Fibroblast of gingiva (primary cell): ENCODE measurements around the gene YOD1.
"Not testable (repeated sequence)": the region's sequence is repeated elsewhere in the genome, so short reads cannot be mapped to it uniquely, and the experiment has no call there.

Experiments
- DNase-seq: peaks from one replicate; pipeline ENCODE4 v3.0.0-alpha.2; 2011; ENCODE audit warnings: low read depth

Gene YOD1

DNA sequence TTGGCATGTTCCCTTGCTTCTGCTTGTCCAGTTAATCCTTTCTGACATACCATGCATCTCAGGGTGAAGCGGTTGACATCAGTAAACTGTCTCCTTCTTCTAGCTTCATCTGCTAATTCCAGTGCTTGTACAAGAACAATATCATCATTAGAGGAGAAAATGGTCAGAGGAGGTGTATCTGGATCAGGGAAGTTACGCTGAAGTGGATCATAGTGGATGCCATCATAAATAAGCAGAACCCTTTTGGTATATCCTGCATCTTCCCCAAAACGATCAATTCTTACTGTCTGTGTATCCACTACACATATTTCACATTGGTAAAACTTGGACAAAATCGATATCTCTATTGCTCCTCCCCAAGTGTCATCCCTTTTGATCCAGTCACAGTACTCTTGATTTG, 2.0 kb downstream of the YOD1 start:
- DNase-seq, result no peak

DNA sequence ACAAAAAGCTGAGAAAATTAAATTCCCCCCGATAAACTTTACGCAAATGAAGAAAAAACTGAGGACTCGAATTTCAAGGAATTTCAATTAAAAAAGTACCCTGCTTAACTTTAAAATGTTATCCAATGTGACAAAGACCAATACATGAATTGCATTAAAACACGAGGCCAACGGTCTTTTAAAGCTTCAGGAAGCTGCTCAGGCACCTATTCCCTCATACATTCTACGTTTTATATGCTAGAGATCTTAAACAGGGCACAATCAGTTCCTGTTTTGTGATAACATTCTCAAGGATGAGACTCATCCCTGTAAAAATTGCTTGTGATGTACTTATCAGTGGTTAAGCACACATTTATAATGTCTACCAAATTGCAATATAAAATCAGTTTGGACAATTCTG, 3.0 kb downstream of the YOD1 start:
- DNase-seq, result no peak

DNA sequence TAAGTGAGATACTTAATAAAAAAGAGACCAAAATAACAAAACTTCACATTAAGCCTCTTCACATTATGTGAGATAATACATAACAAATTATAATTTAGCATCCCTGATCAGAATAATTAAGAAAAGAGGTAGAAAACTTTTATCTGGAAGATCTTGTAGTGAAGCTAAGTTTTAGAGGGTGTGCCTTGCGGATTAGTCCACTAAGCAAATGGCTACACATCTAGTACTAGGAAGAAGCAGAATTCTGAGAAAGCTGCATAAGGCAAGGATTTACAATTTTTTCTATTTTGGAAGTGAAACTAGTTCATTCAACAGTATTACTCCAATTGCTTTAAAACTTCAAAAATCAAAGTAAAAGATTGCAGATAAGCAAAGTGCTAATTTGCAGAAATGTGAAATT, 3.5 kb downstream of the YOD1 start:
- DNase-seq, result no peak

DNA sequence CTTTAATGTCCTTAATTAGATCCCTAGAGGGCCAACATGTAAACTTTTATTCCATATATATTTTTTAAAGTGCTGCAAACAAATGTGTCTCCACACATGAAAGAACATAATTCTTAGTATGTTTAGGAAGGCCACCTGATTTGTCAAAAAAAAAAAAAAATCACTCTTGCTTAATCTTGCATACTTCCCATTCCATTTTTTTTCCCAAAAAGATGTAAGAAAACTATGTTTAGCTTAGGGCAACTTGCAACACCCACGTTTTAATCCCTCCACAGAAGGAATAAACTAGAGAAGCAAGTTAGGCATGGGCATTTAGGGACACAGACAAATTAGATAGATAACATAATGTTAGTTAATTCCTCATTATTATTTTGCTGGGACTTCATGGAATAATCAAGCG, 5.6 kb downstream of the YOD1 start:
- DNase-seq, result no peak

DNA sequence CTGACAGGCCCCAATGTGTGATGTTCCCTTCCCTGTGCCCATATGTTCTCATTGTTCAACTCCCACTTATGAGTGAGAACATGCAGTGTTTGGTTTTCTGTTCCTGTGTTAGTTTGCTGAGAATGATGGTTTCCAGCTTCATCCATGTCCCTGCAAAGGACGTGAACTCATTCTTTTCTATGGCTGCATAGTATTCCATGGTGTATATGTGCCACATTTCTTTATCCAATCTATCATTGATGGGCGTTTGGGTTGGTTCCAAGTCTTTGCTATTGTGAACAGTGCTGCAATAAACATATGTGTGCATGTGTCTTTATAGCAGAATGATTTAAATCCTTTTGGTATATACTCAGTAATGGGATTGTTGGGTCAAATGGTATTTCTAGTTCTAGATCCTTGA, 9.6 kb downstream of the YOD1 start:
- not testable (repeated sequence) for DNase-seq

DNA sequence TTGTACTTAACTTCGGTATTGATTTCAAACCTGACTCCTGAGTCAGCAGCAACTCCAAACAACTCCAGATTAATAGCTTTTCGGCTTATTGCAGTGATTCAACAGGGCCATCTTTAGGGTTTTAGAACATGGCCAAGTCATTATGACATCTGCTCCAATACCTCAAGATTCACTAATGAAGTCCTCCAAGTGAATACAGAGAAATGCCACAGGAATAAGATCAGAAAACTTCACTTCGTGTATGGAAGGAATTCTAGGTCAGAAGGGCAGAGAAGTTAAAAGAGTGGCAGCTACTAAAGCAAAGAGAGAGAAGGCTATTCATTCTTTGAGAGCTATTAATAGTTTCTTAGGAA, 10.9 kb downstream of the YOD1 start:
- DNase-seq, result no peak

DNA sequence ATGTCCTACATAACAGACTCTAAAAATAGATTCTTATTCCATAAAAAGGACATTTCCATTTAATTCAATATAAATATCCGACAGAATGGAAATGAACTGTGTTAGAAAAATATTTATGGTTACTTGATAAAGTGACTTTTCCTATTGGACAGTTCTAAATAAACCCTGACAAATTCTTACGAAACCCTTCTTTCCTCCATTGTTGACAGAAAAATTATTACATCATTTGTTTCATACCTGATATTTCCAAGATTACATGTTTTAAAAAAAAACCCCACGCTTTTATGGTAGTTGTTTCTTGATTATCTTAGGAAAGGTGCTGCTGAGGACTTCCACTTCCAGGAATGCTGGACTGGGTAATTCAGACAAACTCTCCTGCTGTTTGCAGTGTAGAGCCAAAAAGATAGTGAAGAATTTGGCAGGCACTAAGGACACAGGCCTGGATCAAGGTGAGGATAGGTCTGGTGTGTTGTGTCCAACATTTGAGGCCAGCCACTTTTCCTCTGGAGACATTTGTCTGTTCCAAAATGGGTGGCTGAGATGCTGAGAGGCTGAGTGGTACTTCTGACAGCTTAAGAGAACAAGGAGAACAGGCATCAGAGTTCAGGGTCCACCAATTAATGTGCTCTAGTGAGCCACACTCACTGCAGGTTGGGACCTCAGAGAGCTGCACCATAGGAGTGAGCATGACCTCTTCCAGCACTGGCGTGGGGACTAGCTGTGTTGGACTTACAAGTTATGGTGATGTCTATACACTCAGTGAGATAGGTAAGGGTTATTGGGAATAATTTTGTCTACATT, 11.4 kb downstream of the YOD1 start:
- DNase-seq, result no peak

DNA sequence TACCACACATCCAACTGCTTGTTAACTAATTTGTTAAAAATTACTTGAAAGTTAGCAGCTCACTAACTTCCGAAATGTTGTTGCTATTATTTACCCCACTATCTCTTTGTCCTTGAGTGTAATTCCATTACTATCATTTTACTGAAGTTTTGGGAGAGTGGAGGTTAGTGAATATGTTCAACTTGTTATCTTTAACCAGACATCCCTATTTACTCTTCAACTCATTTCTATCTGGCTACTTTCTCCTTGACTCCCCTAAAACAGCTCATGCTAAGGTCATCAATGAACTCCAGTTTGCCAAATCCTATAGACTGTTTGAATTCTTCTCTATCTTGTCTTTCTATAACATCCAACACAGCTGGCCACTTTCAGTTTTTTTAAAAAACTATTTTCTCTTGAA, 14.1 kb downstream of the YOD1 start:
- no peak for DNase-seq

DNA sequence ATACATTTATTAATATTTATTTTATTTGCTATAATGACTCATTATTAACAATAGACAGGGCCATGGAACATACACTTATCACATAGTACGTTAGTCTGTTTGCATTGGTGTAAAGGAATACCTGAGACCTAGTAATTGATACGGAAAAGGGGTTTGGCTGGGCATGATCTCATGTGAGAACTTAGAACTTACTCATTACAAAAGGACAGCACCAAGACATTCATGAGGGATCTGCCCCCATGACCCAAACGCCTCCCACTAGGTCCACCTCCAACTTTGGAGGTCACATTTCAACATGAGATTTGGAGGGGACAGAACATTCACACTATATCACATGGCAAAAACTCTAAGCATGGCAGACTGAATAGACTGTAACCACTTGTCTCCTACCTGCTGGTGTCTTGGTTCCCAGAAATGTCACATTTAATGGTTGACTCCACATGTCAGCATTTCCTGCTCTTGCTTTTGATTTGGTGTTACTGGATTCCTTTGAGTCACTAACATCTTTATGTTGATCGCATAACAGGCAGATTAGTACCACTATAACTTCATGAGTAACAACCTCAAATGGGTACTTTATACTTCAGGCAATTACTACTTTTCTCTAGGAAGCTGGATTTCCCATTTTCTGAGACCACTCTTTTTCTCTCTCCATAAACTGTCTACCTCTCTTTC, 15.0 kb downstream of the YOD1 start:
- DNase-seq, result no peak

DNA sequence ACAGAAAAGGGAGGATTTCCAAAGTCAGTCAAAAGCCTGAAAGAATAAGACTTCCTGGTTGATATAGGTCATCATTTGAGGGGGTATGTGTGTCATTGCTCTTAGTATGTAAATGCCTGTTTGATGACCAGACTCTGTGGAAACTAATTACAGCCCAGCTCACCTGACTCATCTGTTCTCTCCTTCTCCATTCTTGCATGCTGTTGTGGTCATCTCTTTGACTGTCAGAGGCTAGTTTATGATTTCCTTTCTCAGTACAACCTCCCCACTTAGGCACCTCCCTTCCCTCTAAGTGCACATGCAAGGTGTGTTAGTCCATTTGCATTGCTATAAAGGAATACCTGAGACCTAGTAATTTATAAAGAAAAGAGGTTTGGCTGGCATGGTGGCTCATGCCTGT, 16.0 kb downstream of the YOD1 start:
- DNase-seq, result no peak

DNA sequence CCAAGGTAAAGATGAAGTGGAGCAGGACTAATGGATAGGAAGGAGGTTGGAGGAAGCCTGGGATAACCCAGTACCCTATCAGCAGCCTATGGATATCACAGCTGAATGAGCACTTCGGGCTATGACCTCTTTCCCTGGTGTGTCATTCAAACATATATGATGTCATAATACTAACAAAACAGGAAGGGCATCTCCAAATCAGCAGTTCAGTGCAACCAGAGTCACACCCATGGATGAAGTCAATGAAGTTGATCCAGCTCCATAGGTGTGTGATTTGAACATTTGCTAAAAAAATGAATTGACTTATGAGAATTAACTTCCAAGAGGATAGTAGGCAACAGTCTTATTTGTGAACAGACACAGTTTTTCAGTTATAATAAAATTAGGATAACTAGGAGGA, 16.8 kb downstream of the YOD1 start:
- no peak for DNase-seq

DNA sequence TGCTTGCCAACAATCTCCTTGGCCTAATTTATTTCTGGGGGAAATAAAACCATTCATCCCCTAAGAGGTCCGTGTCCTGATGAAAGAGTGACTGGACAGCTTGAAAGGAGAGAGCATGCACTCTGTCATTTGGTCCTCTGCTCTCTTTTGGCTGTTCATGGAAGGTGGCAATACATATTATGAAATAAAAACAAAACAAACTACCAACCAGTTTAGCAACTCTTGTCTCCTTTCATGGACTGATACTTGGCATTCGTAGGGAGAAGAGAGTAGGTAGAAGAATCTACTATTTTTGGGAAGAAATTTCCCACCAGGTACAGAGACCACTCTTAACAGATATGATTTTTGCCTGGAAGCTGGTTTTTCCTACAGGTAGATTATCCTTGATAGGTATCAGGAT, 17.7 kb downstream of the YOD1 start:
- DNase-seq, result no peak

DNA sequence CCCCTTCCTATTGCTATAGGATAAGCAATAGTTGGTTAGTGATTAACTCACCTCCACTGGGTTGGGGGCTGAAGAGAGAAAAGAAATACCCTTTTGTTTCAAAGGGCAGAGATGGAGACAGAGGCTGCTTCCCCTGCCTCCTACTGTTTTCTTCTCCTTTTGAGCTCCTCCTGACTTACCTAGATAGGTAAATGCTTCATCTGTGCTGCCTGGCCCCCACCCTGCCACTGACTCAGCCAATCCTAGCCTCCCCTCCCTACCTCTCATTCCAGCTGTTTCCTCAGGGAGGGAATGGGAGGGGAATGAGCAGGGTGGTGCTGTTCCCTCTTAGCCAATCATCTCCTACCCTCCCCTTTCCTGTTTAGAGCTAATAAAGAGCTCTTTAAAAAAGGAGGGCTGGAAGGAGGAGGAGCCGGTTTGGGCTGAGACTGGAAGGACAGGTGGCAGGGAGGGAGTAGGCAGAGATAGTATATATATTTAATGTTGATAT, 18.4 kb downstream of the YOD1 start, which contains the start of gene C1orf116:
TSS of gene C1orf116 (minus strand) at position 229 of the 490 bp plus-strand sequence. CDS start 5,158 bp downstream, outside the sequence.
- no peak for DNase-seq

DNA sequence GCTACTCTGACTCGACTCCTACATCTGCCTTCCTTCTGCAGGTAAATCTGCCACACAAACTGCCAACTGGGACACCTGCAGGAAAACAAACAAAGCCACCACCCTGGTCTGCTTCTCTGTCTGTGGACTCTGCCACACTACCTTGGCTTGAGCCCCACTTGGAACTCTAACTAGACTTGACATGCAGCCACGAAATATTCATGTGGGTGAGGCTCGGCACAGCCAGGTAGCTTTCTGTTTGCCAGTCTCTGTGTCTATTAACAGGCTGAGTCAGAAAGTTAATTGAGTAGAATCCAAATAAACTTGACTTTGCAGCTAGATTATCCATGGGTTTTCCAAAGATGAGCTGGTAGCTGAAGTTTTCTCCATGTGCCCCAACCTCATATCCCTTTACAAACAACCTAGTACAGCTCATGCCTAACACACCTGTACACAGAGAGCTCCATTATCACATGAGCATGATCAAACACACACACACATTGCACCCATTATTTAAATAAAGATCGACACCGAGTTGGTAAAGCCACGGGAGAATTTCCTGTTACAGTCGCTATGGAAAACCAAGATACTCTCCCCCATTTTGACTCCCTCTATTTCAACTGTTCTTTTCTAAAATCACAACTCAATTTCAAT, 19.3 kb downstream of the YOD1 start:
- DNase-seq, result no peak

DNA sequence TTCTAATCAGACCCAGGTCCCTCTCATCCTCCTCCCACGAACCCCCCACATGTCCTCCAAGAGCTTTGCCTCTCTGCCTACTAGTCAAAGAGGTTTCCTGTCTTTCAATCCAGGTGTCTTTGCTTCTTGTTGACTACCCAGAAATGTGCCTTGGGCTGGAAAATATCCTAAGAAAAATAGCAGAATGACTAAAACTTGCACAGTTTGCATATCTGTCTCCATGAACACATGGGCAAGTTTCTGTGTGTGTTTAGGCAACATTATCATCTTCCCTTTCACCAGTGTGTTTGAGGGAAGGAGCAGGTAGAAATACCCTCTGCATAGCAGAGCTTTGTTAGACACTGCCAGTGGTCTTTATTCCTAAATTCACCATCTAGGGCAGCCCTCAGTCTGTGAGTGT, 20.0 kb downstream of the YOD1 start:
- no peak for DNase-seq

DNA sequence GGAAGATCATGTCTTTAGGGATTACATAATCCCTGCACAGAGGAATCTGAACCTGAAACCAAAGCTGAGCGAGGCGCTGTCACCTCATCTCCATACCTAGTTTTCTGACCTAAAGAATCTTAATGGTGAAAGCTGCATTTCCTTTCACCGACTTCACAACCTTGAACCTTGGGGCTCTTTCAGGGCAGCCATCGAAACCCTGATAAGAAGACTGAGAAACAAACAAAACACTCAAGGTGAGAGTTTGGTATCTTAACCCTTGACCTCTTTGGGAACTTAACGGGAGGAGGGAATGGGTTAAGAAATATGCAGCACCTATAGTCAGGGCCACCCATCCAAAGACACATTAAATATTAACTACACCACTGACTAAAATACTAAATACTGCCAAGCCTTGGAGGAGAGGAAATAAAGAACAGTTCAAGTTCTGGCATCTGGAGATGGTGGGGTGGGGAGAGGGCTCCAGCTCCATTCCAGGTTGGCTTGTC, 20.4 kb downstream of the YOD1 start:
- DNase-seq, result no peak

DNA sequence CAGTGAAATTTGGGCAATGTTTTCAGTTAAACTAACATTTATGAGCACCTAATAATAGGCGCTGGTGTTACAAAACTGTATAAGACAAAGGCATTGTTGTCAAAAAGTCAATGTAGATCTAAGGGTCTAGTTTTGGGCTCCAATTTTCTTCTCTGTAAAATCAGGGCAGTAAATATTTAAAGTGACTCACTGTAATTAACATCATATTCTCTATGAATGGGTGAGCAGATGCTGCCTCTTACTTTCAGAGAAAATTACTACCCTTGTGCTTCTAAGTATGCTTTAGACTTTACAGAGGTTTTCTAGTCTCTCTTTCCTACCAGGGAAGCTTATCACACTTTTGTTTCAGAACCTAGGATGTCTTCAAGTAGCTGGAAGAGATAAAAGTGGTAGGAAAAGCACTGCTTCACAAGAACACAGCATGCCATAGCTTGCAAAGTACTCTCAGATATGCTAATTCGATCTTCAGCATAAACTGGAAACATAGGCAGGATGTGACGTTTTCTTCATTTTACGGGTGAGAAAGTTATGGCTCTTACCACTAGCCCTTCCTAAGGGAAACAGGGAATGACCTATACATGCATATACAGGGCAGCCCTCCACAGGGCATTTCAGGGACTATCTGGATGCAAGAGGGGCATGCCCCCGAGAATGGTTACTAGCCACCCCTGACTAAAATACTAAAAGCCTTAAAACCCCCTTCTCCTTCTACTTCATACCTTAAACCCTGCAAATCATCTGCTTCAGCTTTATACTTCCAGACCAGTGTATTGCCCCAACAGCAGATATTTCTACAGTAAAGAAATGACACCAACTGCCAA, 21.1 kb downstream of the YOD1 start:
- no peak for DNase-seq

DNA sequence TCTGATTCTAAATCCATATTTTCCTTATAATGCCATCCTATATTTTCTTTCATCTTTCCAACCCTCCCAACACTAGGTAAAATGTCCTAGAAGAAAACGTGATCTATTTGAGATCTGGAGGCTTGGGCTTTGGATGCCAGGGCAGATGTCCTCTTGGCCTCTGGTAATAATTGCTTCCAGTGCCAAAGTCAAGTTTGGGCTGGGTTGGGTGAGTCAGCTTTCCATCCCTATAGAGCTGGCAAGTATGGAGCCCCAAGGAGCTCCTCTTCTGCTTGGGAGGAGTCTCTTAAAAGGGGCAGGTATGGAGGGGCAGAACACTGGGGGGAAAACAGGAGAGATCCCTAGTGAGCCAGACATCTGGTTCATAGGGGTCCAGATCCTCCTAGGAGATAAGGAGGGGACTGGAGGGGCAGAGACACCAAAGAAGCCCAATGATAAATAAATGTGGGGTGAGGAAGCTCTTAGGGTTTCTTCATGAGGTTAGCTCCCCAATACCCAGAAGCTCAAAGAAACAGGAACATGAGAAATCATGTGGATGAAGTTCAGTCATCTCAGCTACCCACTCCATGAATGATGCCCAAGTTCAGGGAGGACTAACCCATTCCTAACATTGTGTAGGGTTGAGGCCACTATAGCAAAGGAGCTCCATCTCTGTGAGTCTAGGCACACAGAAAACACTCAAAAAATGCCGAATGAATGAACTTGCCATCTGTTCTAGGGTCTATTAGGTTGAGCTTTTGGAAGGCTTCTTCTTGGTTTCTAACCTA, 21.9 kb downstream of the YOD1 start:
- DNase-seq, result no peak

DNA sequence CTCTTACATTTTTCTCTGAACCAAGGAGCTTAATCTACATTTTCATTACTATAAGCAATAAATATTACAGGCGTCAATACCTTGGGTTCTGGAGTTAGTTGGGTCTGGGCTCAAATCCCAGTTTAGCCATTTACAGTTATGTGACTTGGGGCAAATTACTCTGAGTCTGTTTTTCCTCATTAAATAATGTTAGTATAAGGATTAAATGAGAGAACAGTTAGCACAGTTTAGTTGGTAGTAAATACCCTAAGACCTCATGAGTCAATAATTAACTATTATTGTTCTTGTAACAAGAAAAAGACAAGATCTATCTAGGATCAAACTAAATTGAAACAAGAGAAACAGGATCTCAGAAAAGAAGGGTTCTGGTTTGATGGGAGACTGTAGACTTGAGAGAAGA, 23.1 kb downstream of the YOD1 start:
- DNase-seq, result no peak

DNA sequence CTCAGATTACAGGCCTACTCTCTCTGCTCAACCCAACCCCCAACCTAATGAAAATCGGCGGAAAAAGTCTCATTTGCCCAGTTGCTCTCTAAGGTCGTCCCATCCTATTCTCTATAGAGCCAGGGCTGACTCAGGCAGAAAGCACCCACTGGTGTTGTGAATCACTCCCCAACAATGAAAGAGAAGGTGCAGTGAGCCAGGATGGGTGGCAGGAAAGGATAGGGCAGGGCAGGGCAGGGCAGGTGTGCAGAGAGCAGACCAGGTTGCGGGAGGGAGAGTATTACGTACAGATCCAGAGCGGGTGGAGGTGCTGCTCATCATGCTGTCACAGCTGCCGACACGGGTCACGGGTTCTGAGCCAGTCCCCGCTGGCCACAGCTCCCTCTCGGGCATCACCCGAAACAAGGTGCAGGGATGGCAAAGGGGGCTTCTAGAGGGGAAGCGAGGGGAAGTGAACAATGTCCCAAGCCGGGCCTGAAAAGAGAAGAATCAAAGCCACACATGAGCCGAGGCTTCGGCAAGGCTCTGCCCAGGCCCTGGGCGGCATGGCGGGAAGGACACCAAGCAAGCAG, 23.7 kb downstream of the YOD1 start:
- DNase-seq, result no peak

DNA sequence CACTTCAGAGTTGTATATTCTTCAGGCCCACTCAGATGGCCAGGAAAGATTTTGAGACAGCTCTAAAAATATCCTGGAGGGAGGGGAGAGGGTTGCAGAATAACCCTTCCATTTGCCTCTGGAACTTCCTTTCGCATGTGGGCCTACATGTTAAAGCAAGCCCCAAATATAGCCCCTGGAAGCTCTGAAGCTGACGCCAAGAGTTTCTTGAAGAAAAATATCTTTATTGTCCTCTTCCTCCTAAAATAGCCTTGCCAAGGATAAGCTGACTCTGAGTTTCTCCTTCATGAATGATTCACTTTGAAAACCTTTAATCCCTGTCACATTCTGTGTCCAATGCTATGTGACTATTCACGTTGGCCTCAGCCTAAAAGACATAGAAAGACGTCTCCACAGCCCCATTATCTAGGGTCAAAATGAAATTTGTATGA, 24.9 kb downstream of the YOD1 start:
- DNase-seq, result no peak
